CD14-positive monocyte (primary cell): Measurements from ENCODE around the gene ITPK1. TPM values are rescaled to one million over a fixed set of nuclear protein-coding genes. Genes with fewer than 3 reads are reported as not detected.

ENCODE experiments used
- DNase-seq, 3 donors: peaks; one replicate each; pipeline ENCODE4 v3.0.0-alpha.2; 2011 to 2022
- H2AFZ ChIP-seq: 2 replicates; pipeline ENCODE4 v1.6.0; 2012; ENCODE audit warnings: mild to moderate bottlenecking, low read depth, low read length, inconsistent platforms; ENCODE audit not compliant: insufficient read depth, poor library complexity, severe bottlenecking
- H3K27ac ChIP-seq, 2 donors: 1 replicate in 1 of 2; 2 replicates in 1 of 2; pipeline ENCODE4 v1.5.1; 2012 to 2013; ENCODE audit warnings: low read length in 2 of 2, control low read depth in 1 of 2, inconsistent platforms in 1 of 2, low read depth in 1 of 2, mild to moderate bottlenecking in 1 of 2
- H3K27me3 ChIP-seq, 2 donors: one replicate each; pipeline versions ENCODE4 v1.6.0 to v1.6.1; 2011 to 2013; ENCODE audit warnings: low read length in 2 of 2; ENCODE audit not compliant: control insufficient read depth in 2 of 2, insufficient read depth in 2 of 2
- H3K36me3 ChIP-seq, 2 donors: replicated peaks in 1 of 2; 1 replicate in 1 of 2; 2 replicates in 1 of 2; pipeline versions ENCODE4 v1.5.1 to v1.6.1; 2012 to 2013; ENCODE audit warnings: low read length in 2 of 2, control low read depth in 1 of 2, inconsistent platforms in 1 of 2, mild to moderate bottlenecking in 1 of 2; ENCODE audit not compliant: insufficient read depth in 2 of 2, control insufficient read depth in 1 of 2
- H3K4me1 ChIP-seq, 2 donors: 1 replicate in 1 of 2; 2 replicates in 1 of 2; pipeline versions ENCODE4 v1.5.1 to v1.6.1; 2012 to 2013; ENCODE audit warnings: low read length in 2 of 2, control low read depth in 1 of 2, inconsistent platforms in 1 of 2, mild to moderate bottlenecking in 1 of 2, moderate library complexity in 1 of 2; ENCODE audit not compliant: insufficient read depth in 2 of 2, control insufficient read depth in 1 of 2
- H3K4me2 ChIP-seq: replicated peaks from 2 replicates; pipeline ENCODE3; 2012; ENCODE audit warnings: low read length, moderate library complexity, mild to moderate bottlenecking; ENCODE audit not compliant: poor library complexity, severe bottlenecking; ENCODE audit errors: extremely low read depth
- H3K4me3 ChIP-seq, 3 experiments: fragments of 200-600 bp in 1 of 3; sonication (generic) in 1 of 3; replicated peaks in 1 of 3; 1 replicate in 2 of 3; 2 replicates in 1 of 3; pipeline ENCODE4 v1.5.1; 2011 to 2013; ENCODE audit warnings: low read length in 3 of 3, mild to moderate bottlenecking in 3 of 3, control low read depth in 2 of 3, low read depth in 2 of 3, inconsistent platforms in 1 of 3, moderate library complexity in 1 of 3
- H3K79me2 ChIP-seq: 2 replicates; pipeline ENCODE4 v1.6.0; 2012; ENCODE audit warnings: mild to moderate bottlenecking, control low read depth, inconsistent platforms, low read length, moderate library complexity; ENCODE audit not compliant: insufficient read depth
- H3K9ac ChIP-seq: 2 replicates; pipeline ENCODE4 v1.6.0; 2017; ENCODE audit warnings: low read length, mild to moderate bottlenecking; ENCODE audit not compliant: insufficient read depth, poor library complexity, severe bottlenecking
- H3K9me3 ChIP-seq, 2 donors: replicated peaks in 1 of 2; 1 replicate in 1 of 2; 2 replicates in 1 of 2; pipeline versions ENCODE4 v1.5.1 to v1.6.1; 2012 to 2013; ENCODE audit warnings: low read length in 2 of 2, control low read depth in 1 of 2; ENCODE audit not compliant: control insufficient read depth in 1 of 2, insufficient read depth in 1 of 2
- H4K20me1 ChIP-seq: 2 replicates; pipeline ENCODE4 v1.6.0; 2012; ENCODE audit warnings: mild to moderate bottlenecking, low read length, control low read depth, moderate library complexity; ENCODE audit not compliant: insufficient read depth
- H3K27ac Mint-ChIP-seq, 7 donors: one replicate each; pipeline ENCODE4 v1.8.0; 2020; ENCODE audit warnings: mild to moderate bottlenecking in 7 of 7, mixed read lengths in 7 of 7, moderate library complexity in 6 of 7, inconsistent platforms in 2 of 7
- H3K27me3 Mint-ChIP-seq, 3 donors: one replicate each; pipeline ENCODE4 v1.8.0; 2021 to 2022; ENCODE audit warnings: low read depth in 3 of 3, mild to moderate bottlenecking in 3 of 3, mixed read lengths in 3 of 3, moderate library complexity in 3 of 3, inconsistent platforms in 1 of 3
- H3K36me3 Mint-ChIP-seq, 2 donors: one replicate each; pipeline ENCODE4 v1.8.0; 2020; ENCODE audit warnings: mixed read lengths in 2 of 2, inconsistent platforms in 1 of 2, mild to moderate bottlenecking in 1 of 2
- H3K4me1 Mint-ChIP-seq: one replicate; pipeline ENCODE4 v1.8.0; 2020; ENCODE audit warnings: mild to moderate bottlenecking, mixed read lengths
- H3K4me3 Mint-ChIP-seq, 2 donors: one replicate each; pipeline ENCODE4 v1.8.0; 2020; ENCODE audit warnings: mild to moderate bottlenecking in 2 of 2, mixed read lengths in 2 of 2, moderate library complexity in 1 of 2
- H3K9me3 Mint-ChIP-seq, 7 donors: one replicate each; pipeline ENCODE4 v1.8.0; 2020 to 2022; ENCODE audit warnings: mixed read lengths in 7 of 7, mild to moderate bottlenecking in 6 of 7, moderate library complexity in 6 of 7, inconsistent platforms in 2 of 7
- WGBS: methylation state at CpG from one replicate; pipeline ENCODE4 v1.1.5; 2013; ENCODE audit warnings: missing lambda C conversion rate; ENCODE audit not compliant: insufficient coverage; 5-methylcytosine and 5-hydroxymethylcytosine counted together
- intact Hi-C, 2 donors: fragments of 100-400 bp; cut with micrococcal nuclease; formaldehyde crosslinking; loops; one replicate each; pipeline versions ENCODE4 v1.15.0 to v1.15.1; 2023
- polyA plus RNA-seq, 3 donors: library from polyadenylated mRNA; depleted of rRNA in 1 of 3; unstranded in 2 of 3; stranded (reverse) in 1 of 3; fragments of 300-500 nt in 2 of 3; fragments of >200 nt in 1 of 3; fragmentation: Illumina TruSeq in 2 of 3; gene quantifications; 1 replicate in 2 of 3; 2 replicates in 1 of 3; pipeline ENCODE4 v1.2.3, GENCODE V29; 2012 to 2021
- TF ChIP-seq, protein P1 (sequence below): fragments of 200-600 bp; IDR thresholded peaks from one replicate; pipeline ENCODE4 v1.8.0; 2022; ENCODE audit warnings: antibody characterized with exemption, mild to moderate bottlenecking

The ITPK1 gene
- polyA plus RNA-seq, 3 donors, result 57.1 to 144 (median 63.0) TPM

DNA sequence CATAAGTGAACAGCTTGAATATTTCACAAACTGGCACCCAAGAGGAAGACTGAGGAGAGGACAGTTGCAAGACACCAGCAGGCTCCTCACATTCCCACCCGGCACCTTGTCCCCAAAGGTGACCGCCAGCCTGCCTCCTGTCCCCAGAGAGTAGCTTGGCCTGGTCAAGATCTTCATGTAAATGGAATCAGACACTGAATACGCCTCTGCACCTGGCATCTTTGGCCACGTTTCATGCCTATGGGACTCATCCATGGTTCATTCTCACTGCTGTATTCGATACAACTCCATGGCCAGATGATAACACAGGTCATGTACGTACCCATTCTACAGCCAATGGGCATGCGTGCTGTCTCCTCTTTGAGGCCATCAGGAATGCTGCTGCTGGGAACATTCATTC lies 60.8 kb downstream of the ITPK1 start:
- Mint-ChIP-seq H3K4me3 (no peak overlapping the region), H3K27ac (peak overlapping the region in 5 of 7 donors; percentile 14 to 67 (median 53)), H3K36me3 (peaks cover 33 to 65% of the 10 kb centered on the region in 2 donors), H3K4me1 (peaks cover 7% of the 10 kb centered on the region), H3K9me3 (no peaks in the 10 kb centered on the region), H3K27me3 (peaks cover 0 to 3% (median 2%) of the 10 kb centered on the region in 3 donors)
- Histone ChIP-seq H3K9me3 (no peaks in the 10 kb centered on the region), H3K36me3 (peaks cover 34 to 75% of the 10 kb centered on the region in 2 donors), H4K20me1 (peaks cover 83% of the 10 kb centered on the region), H3K27ac (peak overlapping the region in 1 of 2 donors; percentile 21), H3K4me2 (no peak overlapping the region), H3K27me3 (no peaks in the 10 kb centered on the region), H3K9ac (no peak overlapping the region), H2AFZ (no peak overlapping the region), H3K79me2 (peaks cover 72% of the 10 kb centered on the region), H3K4me3 (no peak overlapping the region), H3K4me1 (peaks cover 0 to under 1% of the 10 kb centered on the region in 2 donors)
- TF ChIP-seq, protein P1, sequence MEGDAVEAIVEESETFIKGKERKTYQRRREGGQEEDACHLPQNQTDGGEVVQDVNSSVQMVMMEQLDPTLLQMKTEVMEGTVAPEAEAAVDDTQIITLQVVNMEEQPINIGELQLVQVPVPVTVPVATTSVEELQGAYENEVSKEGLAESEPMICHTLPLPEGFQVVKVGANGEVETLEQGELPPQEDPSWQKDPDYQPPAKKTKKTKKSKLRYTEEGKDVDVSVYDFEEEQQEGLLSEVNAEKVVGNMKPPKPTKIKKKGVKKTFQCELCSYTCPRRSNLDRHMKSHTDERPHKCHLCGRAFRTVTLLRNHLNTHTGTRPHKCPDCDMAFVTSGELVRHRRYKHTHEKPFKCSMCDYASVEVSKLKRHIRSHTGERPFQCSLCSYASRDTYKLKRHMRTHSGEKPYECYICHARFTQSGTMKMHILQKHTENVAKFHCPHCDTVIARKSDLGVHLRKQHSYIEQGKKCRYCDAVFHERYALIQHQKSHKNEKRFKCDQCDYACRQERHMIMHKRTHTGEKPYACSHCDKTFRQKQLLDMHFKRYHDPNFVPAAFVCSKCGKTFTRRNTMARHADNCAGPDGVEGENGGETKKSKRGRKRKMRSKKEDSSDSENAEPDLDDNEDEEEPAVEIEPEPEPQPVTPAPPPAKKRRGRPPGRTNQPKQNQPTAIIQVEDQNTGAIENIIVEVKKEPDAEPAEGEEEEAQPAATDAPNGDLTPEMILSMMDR, result no peak
- DNase-seq, result no peak
- WGBS, result 98% methylated on average over 7 of the region's 7 CpGs
- intact Hi-C loops, result no loop called here

DNA sequence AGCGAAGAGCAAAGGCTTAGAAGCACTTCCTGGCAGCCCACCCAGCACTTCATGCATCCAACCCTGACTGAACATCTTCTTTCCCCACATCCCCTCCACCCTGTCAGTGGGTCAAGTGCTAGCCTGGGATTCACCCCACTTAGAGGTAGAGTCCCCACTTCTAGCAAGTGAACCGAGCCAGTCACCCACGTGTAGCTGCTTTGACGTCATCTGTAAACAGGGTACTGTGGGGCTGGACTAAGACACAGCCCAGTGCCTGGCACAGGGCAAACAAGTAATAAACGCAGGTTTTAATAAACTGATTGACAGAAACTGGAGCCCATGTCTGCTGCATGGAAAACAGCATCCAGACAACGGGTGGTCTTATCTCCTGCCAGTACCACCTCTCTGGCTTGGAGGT lies 61.7 kb downstream of the ITPK1 start:
- Histone ChIP-seq H3K9ac (no peak overlapping the region), H3K4me2 (no peak overlapping the region), H3K36me3 (peaks cover 37 to 84% of the 10 kb centered on the region in 2 donors), H3K79me2 (peaks cover 75% of the 10 kb centered on the region), H3K9me3 (no peaks in the 10 kb centered on the region), H4K20me1 (peaks cover 89% of the 10 kb centered on the region), H3K4me1 (peaks cover 0 to 2% of the 10 kb centered on the region in 2 donors), H3K4me3 (no peak overlapping the region), H3K27ac (peak overlapping the region in 1 of 2 donors; percentile 48), H3K27me3 (no peaks in the 10 kb centered on the region), H2AFZ (no peak overlapping the region)
- Mint-ChIP-seq H3K9me3 (no peaks in the 10 kb centered on the region), H3K4me3 (no peak overlapping the region), H3K36me3 (peaks cover 42 to 74% of the 10 kb centered on the region in 2 donors), H3K27ac (peak overlapping the region in 1 of 7 donors; percentile 73), H3K27me3 (peaks cover 0 to 5% (median 2%) of the 10 kb centered on the region in 3 donors), H3K4me1 (peaks cover 9% of the 10 kb centered on the region)
- intact Hi-C loops, result no loop called here
- DNase-seq, result no peak
- 94% methylated on average over 5 of the region's 6 CpGs for WGBS
- TF ChIP-seq, protein P1, result no peak
